Raji (cell line): Measurements from ENCODE around the gene MASP1.

Source experiments
- POLR2A ChIP-seq: IDR thresholded peaks from 2 replicates; pipeline ENCODE4 v1.6.1; 2011; ENCODE audit warnings: low read depth, low read length, control low read depth; ENCODE audit not compliant: insufficient read depth

The MASP1 gene

DNA sequence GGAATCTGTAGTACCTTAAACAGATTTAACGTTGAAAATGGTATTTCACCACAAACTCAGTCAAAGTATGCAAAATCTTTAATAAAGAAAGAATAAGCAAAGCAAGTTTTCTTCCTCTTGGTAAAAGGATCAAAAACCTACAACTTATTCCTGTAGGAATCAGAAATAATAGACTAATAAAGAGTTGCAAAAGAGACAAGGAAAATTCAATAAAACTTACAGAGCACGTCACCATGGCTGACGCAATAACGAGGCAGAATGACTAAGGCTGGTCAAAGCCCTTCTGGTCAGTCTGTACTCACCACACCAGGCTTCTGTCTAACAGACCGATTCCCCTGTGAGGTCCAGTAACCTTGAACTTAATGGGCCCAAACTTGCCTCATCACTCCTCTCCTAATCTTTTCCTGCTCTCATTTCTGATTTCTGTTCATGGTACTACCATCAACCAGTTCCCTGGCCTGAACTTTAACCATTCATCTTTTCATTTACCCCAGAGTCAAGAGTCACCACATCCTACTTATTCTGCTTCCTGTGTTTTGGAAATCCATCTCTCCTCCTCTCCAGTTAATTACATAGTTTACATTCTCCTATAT is 5.0 kb downstream of the MASP1 start:
- TF ChIP-seq POLR2A: no peak

GRCh38 chr3:187281191-187281714 is 10.3 kb downstream of the MASP1 start:
- TF ChIP-seq POLR2A: no peak

DNA sequence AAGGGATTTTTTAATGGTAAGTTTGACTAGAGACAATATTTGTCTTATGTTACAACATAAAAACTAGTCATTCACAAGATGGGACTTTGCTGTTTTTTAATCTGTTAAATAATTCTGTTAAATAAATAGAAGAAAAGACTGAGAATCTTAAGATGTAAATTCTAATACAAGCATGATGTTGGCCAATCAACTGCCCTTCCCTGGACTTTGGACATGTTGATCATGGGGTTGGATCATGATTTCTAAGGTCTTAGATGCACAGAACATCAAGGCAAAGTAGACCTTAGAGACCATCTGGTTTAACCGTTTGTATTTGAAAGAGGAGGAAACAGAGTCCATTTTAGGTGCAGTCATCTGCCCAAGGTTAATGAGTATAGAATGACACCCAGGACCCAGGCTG is 10.9 kb downstream of the MASP1 start:
- TF ChIP-seq POLR2A: no peak

- no peak for TF ChIP-seq POLR2A
These were observed 14.4 kb downstream of the MASP1 start for GRCh38 chr3:187277129-187277462.

DNA sequence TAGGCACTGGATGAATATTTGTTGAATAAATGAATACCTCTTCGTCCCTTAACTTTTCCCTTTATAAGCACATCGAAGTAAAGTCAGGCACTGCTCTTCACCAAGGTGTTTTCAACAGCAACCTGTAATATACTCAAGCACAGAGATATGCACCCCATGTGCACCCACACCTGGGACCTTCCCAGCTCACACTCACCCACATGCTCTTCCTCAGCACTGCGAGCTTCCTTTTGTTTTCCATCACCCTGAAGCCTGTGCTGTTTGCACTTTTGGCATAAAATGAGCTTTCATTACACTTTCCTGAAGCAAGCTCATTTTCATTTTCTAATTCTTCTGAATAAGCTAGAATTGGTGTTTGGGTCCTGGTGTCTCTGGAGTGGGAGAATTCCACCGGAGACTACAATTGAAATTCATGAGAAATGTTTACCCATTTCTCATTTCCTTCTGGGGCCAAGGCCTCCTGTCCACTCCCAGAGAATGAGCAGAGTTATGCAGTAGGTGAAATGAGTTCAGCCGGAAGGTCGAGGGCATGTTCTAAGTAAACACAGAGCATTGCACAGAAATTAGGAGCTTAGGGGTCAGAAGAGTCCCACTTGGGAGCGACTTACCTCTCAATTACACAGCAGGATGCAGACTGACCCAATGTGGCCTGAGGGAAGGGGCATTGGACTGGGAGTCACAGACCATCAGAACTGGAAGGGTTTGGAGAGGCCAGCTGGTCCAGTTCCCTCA is 15.0 kb downstream of the MASP1 start:
- no peak for TF ChIP-seq POLR2A

- no peak for TF ChIP-seq POLR2A
These were observed 16.6 kb downstream of the MASP1 start for GRCh38 chr3:187274977-187275338.

- no peak for TF ChIP-seq POLR2A
These were observed 17.1 kb downstream of the MASP1 start for GRCh38 chr3:187274315-187274976.

GRCh38 chr3:187271582-187271981 is 20.0 kb downstream of the MASP1 start:
- no peak for TF ChIP-seq POLR2A

DNA sequence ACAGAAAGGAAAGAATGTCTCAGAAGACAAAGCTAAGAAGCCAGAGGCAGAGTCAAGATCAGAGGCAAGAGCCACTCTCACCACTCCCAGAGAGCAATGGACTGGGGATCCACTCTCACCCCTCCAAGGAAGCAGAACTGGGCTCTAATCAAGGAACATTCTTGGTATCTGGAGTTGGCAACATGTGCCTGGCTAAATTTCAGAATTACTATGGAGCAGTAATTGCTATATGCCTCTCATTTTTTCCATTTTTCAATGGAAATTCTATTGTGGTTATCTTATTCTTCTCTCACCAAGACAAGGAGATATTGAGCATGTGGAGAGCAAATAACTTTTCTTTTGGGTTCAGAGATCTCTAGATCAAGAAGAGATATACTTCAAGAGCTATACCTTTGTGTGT is 22.1 kb downstream of the MASP1 start:
- no peak for TF ChIP-seq POLR2A

DNA sequence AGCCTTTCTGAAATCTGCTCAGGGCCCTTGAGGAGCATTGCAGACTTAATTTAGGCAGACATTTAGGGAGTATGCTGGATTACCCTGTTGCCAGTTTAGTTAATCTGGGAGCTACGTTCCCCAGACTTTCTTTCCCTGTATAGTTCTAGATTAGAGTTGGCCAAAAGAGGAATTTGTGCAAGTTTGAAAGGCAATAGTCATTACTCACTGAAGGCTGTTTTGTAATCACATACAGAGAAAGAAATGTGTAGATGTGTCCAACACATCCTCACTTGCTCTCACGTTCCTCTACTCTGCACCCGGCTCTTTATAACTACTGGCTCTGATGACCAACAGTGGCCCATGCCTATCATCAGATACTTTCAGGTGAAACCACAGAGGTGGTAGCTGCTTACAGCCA is 24.2 kb downstream of the MASP1 start:
- no peak for TF ChIP-seq POLR2A

- no peak for TF ChIP-seq POLR2A
These were observed 24.8 kb downstream of the MASP1 start for GRCh38 chr3:187266691-187267090.

DNA sequence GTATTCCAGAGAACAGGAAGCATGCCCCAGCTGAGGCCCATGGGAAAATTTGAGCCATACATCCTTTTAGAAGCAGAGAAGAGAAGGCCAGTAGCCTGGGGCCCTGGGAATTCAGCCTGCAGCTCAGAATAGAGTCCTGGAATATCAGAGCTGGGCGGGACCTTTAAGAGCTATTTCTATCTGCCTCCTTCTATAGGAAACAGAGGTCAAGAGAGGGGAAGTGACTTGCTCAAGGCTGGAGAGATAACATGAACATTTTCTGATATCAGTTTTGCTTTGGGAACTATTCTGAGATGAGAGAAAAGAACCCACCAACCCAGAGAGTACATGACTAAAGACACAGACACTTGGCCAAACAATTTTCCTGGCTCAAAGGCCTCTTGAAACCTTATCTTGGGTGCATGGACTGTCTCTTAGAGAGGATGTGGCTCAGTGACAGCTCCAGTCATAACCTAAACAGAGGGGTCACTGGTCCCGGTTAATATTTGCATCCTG is 26.0 kb downstream of the MASP1 start:
- TF ChIP-seq POLR2A: no peak

DNA sequence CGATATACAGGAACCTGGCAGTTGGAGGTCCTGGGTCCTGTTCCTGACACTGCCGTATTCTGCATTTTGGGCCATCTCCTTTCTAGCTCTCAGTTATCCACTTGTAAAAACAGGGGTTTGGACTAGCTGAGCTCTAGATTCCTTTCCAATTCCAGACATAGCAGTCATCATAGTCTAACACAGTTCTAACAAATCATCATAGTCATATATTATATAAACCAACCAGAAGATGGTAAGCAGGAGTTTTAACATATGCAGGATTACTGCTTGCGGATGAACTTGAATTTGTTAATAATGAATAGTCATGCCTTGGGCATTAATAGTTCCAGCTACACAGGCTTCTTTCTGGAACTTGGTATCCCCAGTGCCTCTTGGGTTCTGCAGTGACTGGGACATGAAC is 26.6 kb downstream of the MASP1 start:
- no peak for TF ChIP-seq POLR2A

DNA sequence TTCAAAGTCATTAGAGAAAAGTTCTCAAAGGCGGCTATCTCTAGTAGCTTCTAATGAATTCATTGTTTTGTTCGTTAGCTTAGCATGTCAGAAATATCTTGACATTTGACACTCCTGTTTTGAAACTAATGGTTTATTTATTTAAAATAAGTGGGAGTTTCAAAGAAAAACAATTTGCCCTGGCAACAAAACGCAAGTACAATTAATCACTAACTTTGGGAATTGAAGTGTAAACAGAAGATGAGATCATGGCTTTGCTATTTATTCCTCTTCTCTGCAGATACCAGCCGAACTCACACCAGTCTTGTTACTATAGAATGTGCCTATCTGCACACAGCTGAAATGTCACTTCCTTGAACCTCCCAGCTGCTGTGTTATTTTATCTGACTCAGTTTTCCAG is 27.5 kb downstream of the MASP1 start:
- TF ChIP-seq POLR2A: no peak

DNA sequence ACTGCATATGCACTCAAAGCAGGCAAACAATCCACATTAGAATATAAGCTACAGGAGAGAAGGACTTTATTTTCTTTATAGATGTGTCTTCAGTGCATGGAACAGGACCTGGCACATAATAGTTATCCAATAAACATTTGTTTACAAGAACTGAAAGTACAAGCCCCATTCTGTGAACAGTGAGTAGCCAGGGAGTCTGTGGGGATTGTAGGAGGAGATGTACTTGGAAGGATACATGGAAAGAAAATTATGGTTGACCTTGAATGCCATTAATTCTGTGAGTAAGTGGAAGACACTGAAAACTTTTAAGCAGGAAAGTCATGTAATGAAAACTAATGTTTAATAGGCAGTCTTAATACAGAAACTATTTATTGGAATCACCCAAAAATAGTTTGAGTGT is 28.3 kb downstream of the MASP1 start:
- no peak for TF ChIP-seq POLR2A

- TF ChIP-seq POLR2A: no peak
These were observed 29.2 kb downstream of the MASP1 start for GRCh38 chr3:187262360-187262759.
